HEK293 (cell line): ENCODE measurements around the gene SH3TC1.

Experiments
- CTCF ChIP-seq: fragments of 450-650 bp; formaldehyde crosslinking; IDR thresholded peaks from 2 replicates; pipeline ENCODE4 v1.5.1; 2016; ENCODE audit warnings: missing biosample characterization, missing genetic modification characterization
- ELK4 ChIP-seq: IDR thresholded peaks from 2 replicates; pipeline ENCODE4 v1.6.1; 2011; ENCODE audit warnings: mild to moderate bottlenecking, low read depth, low read length, borderline replicate concordance
- OVOL3 ChIP-seq: fragments of 450-650 bp; formaldehyde crosslinking; IDR thresholded peaks from 2 replicates; pipeline ENCODE4 v1.5.1; 2016; ENCODE audit warnings: missing biosample characterization, missing genetic modification characterization
- REST ChIP-seq: fragments of 450-650 bp; formaldehyde crosslinking; IDR thresholded peaks from 2 replicates; pipeline ENCODE4 v1.5.1; 2016; ENCODE audit warnings: missing biosample characterization, missing genetic modification characterization
- TCF7L2 ChIP-seq: IDR thresholded peaks from 2 replicates; pipeline ENCODE4 v1.6.1; 2011; ENCODE audit warnings: low read depth, mild to moderate bottlenecking, inconsistent platforms, low read length, moderate library complexity, borderline replicate concordance
- YY2 ChIP-seq: fragments of 450-650 bp; formaldehyde crosslinking; IDR thresholded peaks from 2 replicates; pipeline ENCODE4 v1.5.1; 2016; ENCODE audit warnings: missing biosample characterization, missing genetic modification characterization
- ZBTB20 ChIP-seq: fragments of 450-650 bp; formaldehyde crosslinking; IDR thresholded peaks from 2 replicates; pipeline ENCODE4 v1.5.1; 2016; ENCODE audit warnings: missing biosample characterization, missing genetic modification characterization
- ZNF121 ChIP-seq: fragments of 450-650 bp; formaldehyde crosslinking; IDR thresholded peaks from 2 replicates; pipeline ENCODE4 v1.5.1; 2016; ENCODE audit warnings: missing biosample characterization, missing genetic modification characterization
- ZNF274 ChIP-seq, 2 experiments: fragments of 200-500 bp in 1 of 2; fragments of 450-650 bp in 1 of 2; sonication (Bioruptor generic) in 1 of 2; formaldehyde crosslinking in 1 of 2; IDR thresholded peaks; 2 replicates each; pipeline versions ENCODE4 v1.5.1 to v1.6.1; 2014 to 2016; ENCODE audit warnings: borderline replicate concordance in 1 of 2, inconsistent platforms in 1 of 2, low read length in 1 of 2, missing biosample characterization in 1 of 2, missing genetic modification characterization in 1 of 2
- ZNF404 ChIP-seq: fragments of 450-650 bp; formaldehyde crosslinking; IDR thresholded peaks from 2 replicates; pipeline ENCODE4 v1.5.1; 2017; ENCODE audit warnings: missing biosample characterization, missing genetic modification characterization

- TF ChIP-seq CTCF, result no peak
- no peak for TF ChIP-seq ZNF404 (tag by site-specific recombination)
- no peak for TF ChIP-seq YY2 (tag by site-specific recombination)
- no peak for TF ChIP-seq ELK4
- TF ChIP-seq TCF7L2, result no peak
- no peak for TF ChIP-seq ZNF121
- no peak for TF ChIP-seq ZBTB20 (tag by site-specific recombination)
- TF ChIP-seq ZNF274 (IDR thresholded peaks at IDR 0.05; ENCODE audit: low read length), result no peak
- TF ChIP-seq ZNF274 (tag by site-specific recombination; IDR thresholded peaks at IDR 0.05; ENCODE audit: borderline replicate concordance), result no peak
- TF ChIP-seq OVOL3, result no peak
- no peak for TF ChIP-seq REST
Observed at GRCh38 chr4:8242782-8243560, 43.9 kb downstream of the SH3TC1 start.
